GM12878 (cell line): ENCODE results near the gene KCNA2. TPM values are rescaled to one million over a fixed set of nuclear protein-coding genes. Genes with fewer than 3 reads are reported as not detected.

Experiments used
- ATAC-seq: fragments of 200-7000 bp; cut with Tn5 transposase; 3 replicates; pipeline ENCODE4 v1.9.1; 2020; ENCODE audit warnings: mild to moderate bottlenecking, moderate library complexity
- BruUV-seq: library from RNA; stranded (reverse); fragments of 400-500 nt; replicated peaks from 2 replicates; lab custom pipeline; 2021; lab: Mats Ljungman, UMichigan
- CTCF ChIA-PET: fragments of 300-600 bp; sonication (Branson Sonifier 250); formaldehyde crosslinking; extraction: SDS; loops from one replicate; lab custom pipeline; 2021; ENCODE audit warnings: inconsistent platforms; lab: Yijun Ruan, JAX
- POLR2A ChIA-PET: fragments of 350-600 bp; formaldehyde crosslinking; extraction: SDS; loops from one replicate; lab custom pipeline; 2021; ENCODE audit warnings: inconsistent platforms; lab: Charles Lee
- RAD21 ChIA-PET: fragments of 300-600 bp; sonication (Branson Sonifier 250); formaldehyde crosslinking; loops from one replicate; lab custom pipeline; 2023; ENCODE audit warnings: antibody characterized with exemption; ENCODE audit not compliant: unreplicated experiment; lab: Charles Lee
- SMC1A ChIA-PET: fragments of 300-600 bp; sonication (Branson Sonifier 250); formaldehyde crosslinking; loops from one replicate; lab custom pipeline; 2023; ENCODE audit not compliant: unreplicated experiment, uncharacterized antibody; lab: Charles Lee
- DNase-seq: peaks from one replicate; pipeline ENCODE4 v3.0.0-alpha.2; 2011; ENCODE audit warnings: low read depth, low spot score
- FAIRE-seq: peaks from 3 replicates; lab custom pipeline; 2011; peaks lifted over from hg19 to GRCh38; lab: Jason Lieb, UNC
- H2AFZ ChIP-seq: 2 replicates; pipeline ENCODE4 v1.6.0; 2011; ENCODE audit warnings: low read depth, low read length, control low read depth; ENCODE audit not compliant: control insufficient read depth
- H3K27ac ChIP-seq: 2 replicates; pipeline ENCODE4 v1.5.1; 2011; ENCODE audit warnings: control low read depth; ENCODE audit not compliant: control insufficient read depth, insufficient read depth
- H3K27me3 ChIP-seq, 2 experiments: replicated peaks in 1 of 2; 2 replicates each; pipeline versions ENCODE4 v1.6.0 to v1.6.1; 2011; ENCODE audit warnings: low read length in 1 of 2; ENCODE audit not compliant: control insufficient read depth in 2 of 2, insufficient read depth in 2 of 2
- H3K36me3 ChIP-seq, 2 experiments: 2 replicates each; pipeline ENCODE4 v1.5.1; 2011; ENCODE audit warnings: low read length in 1 of 2; ENCODE audit not compliant: control insufficient read depth in 2 of 2, insufficient read depth in 2 of 2
- H3K4me1 ChIP-seq: 2 replicates; pipeline ENCODE4 v1.6.1; 2011; ENCODE audit warnings: mild to moderate bottlenecking, low read length, moderate library complexity, mixed read lengths; ENCODE audit not compliant: control insufficient read depth, insufficient read depth
- H3K4me2 ChIP-seq: 2 replicates; pipeline ENCODE4 v1.6.0; 2011; ENCODE audit warnings: control low read depth; ENCODE audit not compliant: control insufficient read depth, insufficient read depth
- H3K4me3 ChIP-seq: fragments of 200-600 bp; sonication (generic); 2 replicates; pipeline ENCODE4 v1.5.1; 2016
- H3K79me2 ChIP-seq: 2 replicates; pipeline ENCODE4 v1.6.0; 2011; ENCODE audit warnings: low read length; ENCODE audit not compliant: control insufficient read depth, insufficient read depth
- H3K9ac ChIP-seq: 2 replicates; pipeline ENCODE4 v1.8.0; 2011; ENCODE audit warnings: low read length, control low read depth, mixed read lengths; ENCODE audit not compliant: control insufficient read depth, insufficient read depth
- H3K9me3 ChIP-seq: replicated peaks from 3 replicates; pipeline ENCODE4 v1.5.1; 2011; ENCODE audit warnings: mild to moderate bottlenecking, low read length; ENCODE audit not compliant: control insufficient read depth, insufficient read depth
- H4K20me1 ChIP-seq: 2 replicates; pipeline ENCODE4 v1.6.0; 2011; ENCODE audit not compliant: control insufficient read depth, insufficient read depth
- ATF2 ChIP-seq: IDR thresholded peaks from 2 replicates; pipeline ENCODE4 v1.6.1; 2012; ENCODE audit warnings: low read length, inconsistent platforms
- BCL3 ChIP-seq: IDR thresholded peaks from 2 replicates; pipeline ENCODE4 v1.6.1; 2011; ENCODE audit warnings: borderline replicate concordance, low read depth, mild to moderate bottlenecking, moderate library complexity, low read length; ENCODE audit not compliant: insufficient read depth, poor library complexity, severe bottlenecking
- BRCA1 ChIP-seq: IDR thresholded peaks from 2 replicates; pipeline ENCODE4 v1.6.1; 2011; ENCODE audit warnings: low read depth, low read length, improper control_type of control experiment
- CREM ChIP-seq: IDR thresholded peaks from 2 replicates; pipeline ENCODE4 v1.6.1; 2014; ENCODE audit warnings: antibody characterized with exemption, low read depth
- CTCF ChIP-seq, 3 experiments: IDR thresholded peaks in 2 of 3; conservative IDR thresholded peaks in 1 of 3; 2 replicates each; pipeline ENCODE4 v1.5.1; 2011; ENCODE audit warnings: low read depth in 3 of 3, low read length in 3 of 3, mild to moderate bottlenecking in 3 of 3, control low read depth in 2 of 3, moderate library complexity in 2 of 3, inconsistent platforms in 1 of 3, mixed read lengths in 1 of 3; ENCODE audit not compliant: control insufficient read depth in 2 of 3, insufficient read depth in 1 of 3; ENCODE audit errors: extremely low read depth in 1 of 3
- HDAC2 ChIP-seq: fragments of 200-600 bp; sonication (generic); IDR thresholded peaks from 2 replicates; pipeline ENCODE4 v1.6.1; 2017
- MXI1 ChIP-seq: fragments of 150-350 bp; IDR thresholded peaks from 2 replicates; pipeline ENCODE4 v1.6.1; 2011; ENCODE audit warnings: low read depth, mild to moderate bottlenecking, inconsistent platforms, low read length, improper control_type of control experiment
- NFXL1 ChIP-seq: fragments of 450-650 bp; IDR thresholded peaks from 2 replicates; pipeline ENCODE4 v1.6.1; 2017; ENCODE audit warnings: antibody characterized with exemption, mild to moderate bottlenecking, borderline replicate concordance
- RAD21 ChIP-seq: IDR thresholded peaks from 2 replicates; pipeline ENCODE4 v1.6.1; 2011; ENCODE audit warnings: mild to moderate bottlenecking, low read depth, low read length, moderate library complexity; ENCODE audit not compliant: insufficient read depth
- RUNX3 ChIP-seq: IDR thresholded peaks from 2 replicates; pipeline ENCODE4 v1.6.1; 2012; ENCODE audit warnings: low read length, inconsistent platforms
- SIN3A ChIP-seq: IDR thresholded peaks from 2 replicates; pipeline ENCODE4 v1.6.1; 2012; ENCODE audit warnings: low read depth, low read length, improper control_type of control experiment
- SPI1 ChIP-seq: IDR thresholded peaks from 2 replicates; pipeline ENCODE4 v1.6.1; 2011; ENCODE audit warnings: low read depth, mild to moderate bottlenecking, low read length, moderate library complexity, borderline replicate concordance; ENCODE audit not compliant: insufficient read depth
- WGBS: methylation state at CpG from one replicate; pipeline ENCODE4 v1.1.6; 2016; ENCODE audit warnings: low lambda C conversion rate; ENCODE audit not compliant: insufficient replicate concordance, insufficient coverage; ENCODE audit errors: missing lambda C conversion rate; 5-methylcytosine and 5-hydroxymethylcytosine counted together
- in situ Hi-C: fragments of 300-500 bp; cut with MboI; formaldehyde crosslinking; loops from 9 replicates; pipeline ENCODE4 v1.14.3; 2018; ENCODE audit warnings: mixed read lengths
- intact Hi-C: fragments of 100-400 bp; cut with micrococcal nuclease; formaldehyde crosslinking; loops from one replicate; pipeline ENCODE4 v1.14.2; 2022; ENCODE audit not compliant: unreplicated experiment
- polyA plus RNA-seq, 11 experiments: library from polyadenylated mRNA; depleted of rRNA in 4 of 11; unstranded in 6 of 11; stranded (reverse) in 5 of 11; fragments of >200 nt; fragmentation: Nextera tagmentation in 4 of 11; fragmentation: Illumina TruSeq in 1 of 11; extraction: Ambion mirVana in 4 of 11; extraction: Trizol in 1 of 11; gene quantifications; 1 replicate in 1 of 11; 2 replicates in 10 of 11; pipeline versions ENCODE4 v1.2.1 to v1.2.3, GENCODE V29; 2011 to 2016; ENCODE audit warnings: inconsistent platforms in 2 of 11, missing spikeins in 2 of 11, low read depth in 1 of 11
- total RNA-seq, 4 experiments: library from RNA; depleted of rRNA in 3 of 4; stranded (reverse); fragments of >200 nt in 3 of 4; fragmentation: Illumina TruSeq in 1 of 4; extraction: Trizol in 1 of 4; gene quantifications; 2 replicates each; pipeline versions ENCODE4 v1.2.1 to v1.2.3, GENCODE V29; 2013 to 2021

The KCNA2 gene
- total and polyA plus RNA-seq, 10 of the 15 experiments (the other 5 are each of a cell fraction or from before 2014, with no cell fraction given), result 0.02 to 0.56 (median 0.10) TPM; not detected in 2

GRCh38 chr1:110616587-110616986, 10.4 kb upstream of the KCNA2 start (continued):
- TF ChIP-seq SIN3A (no peak), BRCA1 (no peak), CTCF (IDR thresholded peaks at IDR 0.05 in 2 of 3, conservative IDR thresholded peaks at IDR 0.05 in 1 of 3; ENCODE audit: control insufficient read depth in 2 of 3, extremely low read depth in 1 of 3, insufficient read depth in 1 of 3, low read depth in 3 of 3, low read length in 3 of 3) (no peak), BCL3 (no peak), CREM (no peak)

- Histone ChIP-seq H3K4me1 (peaks cover 15% of the 10 kb centered on the region), H2AFZ (no peak overlapping the region), H3K9me3 (no peaks in the 10 kb centered on the region), H3K79me2 (no peaks in the 10 kb centered on the region), H3K27ac (no peak overlapping the region), H4K20me1 (no peaks in the 10 kb centered on the region), H3K4me2 (no peak overlapping the region), H3K27me3 (peaks cover 0 to 2% of the 10 kb centered on the region in 2 experiments; a peak in 2 of 4 replicates), H3K9ac (no peak overlapping the region), H3K4me3 (no peak overlapping the region), H3K36me3 (no peaks in the 10 kb centered on the region)
- WGBS, result 23% methylated on average over 9 of the region's 9 CpGs
- DNase-seq (no peak), ATAC-seq (peak; percentile 58), FAIRE-seq (peak; percentile 94)
- in situ Hi-C loops, result loop anchor here (5.0 kb wide), 1 partner anchor 167 kb away; no protein-coding TSS in a partner anchor
- ChIA-PET SMC1A (interaction anchor here (1.5 to 5.8 kb wide), 3 partner anchors 91 to 166 kb away, joined by 6 to 89 read pairs (median 9); no protein-coding TSS in a partner anchor), CTCF (interaction anchor here (1.4 to 5.9 kb wide), 5 partner anchors 59 to 167 kb away, joined by 4 to 180 read pairs (median 6); no protein-coding TSS in a partner anchor), RAD21 (interaction anchor here (1.9 kb wide), 1 partner anchor 91 kb away, joined by 5 read pairs; no protein-coding TSS in a partner anchor), POLR2A (no interaction called here)
- BruUV-seq, result no TSS peak
- intact Hi-C loops, result loop anchor here (1.0 kb wide), 2 partner anchors 60 to 91 kb away; no protein-coding TSS in a partner anchor
- TF ChIP-seq CTCF (IDR thresholded peaks at IDR 0.05 in 2 of 3, conservative IDR thresholded peaks at IDR 0.05 in 1 of 3; ENCODE audit: control insufficient read depth in 2 of 3, extremely low read depth in 1 of 3, insufficient read depth in 1 of 3, low read depth in 3 of 3, low read length in 3 of 3) (peak; percentile 76 to 85 (median 84)), RAD21 (peak; percentile 91), SPI1 (peak; percentile 51; the same call in 1 of the 2 replicates), NFXL1 (no peak), RUNX3 (no peak), ATF2 (no peak), HDAC2 (no peak), MXI1 (no peak)
Measured at GRCh38 chr1:110615548-110616130, 9.5 kb upstream of the KCNA2 start.
